ENCODE data around the gene GBX2.
A peak's percentile ranks its signal among the peaks of the same experiment; 100 is the strongest.

GBX2 gene

DNA sequence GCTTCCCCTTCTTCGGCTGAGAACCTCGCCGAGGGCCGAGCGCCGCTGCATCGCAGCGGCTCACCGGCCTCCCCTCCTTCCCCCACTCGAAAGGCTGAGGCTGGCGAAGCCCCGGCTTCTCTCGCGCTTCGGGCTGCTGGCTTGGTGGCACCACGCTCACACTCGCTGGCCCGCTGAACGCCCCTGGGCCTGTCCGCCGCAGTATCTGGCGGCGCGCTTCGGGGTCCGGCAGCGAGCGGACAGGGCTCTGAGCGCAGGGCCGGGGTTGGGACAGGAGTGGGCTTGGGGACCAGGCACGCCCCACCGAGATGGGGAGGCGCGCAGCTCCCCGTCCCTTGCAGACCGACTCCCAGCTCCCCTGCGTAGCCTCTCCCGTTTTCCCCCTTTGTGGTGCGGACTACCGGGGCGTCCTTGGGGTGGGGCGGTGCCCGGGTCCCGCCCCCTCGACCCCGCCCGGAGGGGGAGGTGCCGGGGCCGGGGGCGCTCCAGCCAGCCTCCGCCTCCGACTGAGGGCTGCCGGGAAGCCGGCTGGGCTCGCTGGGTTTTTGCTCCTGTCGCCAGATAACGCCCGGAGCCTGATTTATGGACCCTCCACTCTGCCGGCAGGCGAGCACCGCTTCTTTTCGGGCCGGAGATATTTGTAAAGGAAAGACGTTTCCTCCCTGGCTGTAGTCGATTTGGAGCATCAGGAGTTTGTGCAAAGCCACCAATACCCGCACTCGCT, 3.8 kb downstream of the GBX2 start:
- peak overlapping the region; percentile 52 for H3K4me3 ChIP-seq (ENCODE audit: low read depth, low read length)
- no peak for DNase-seq (ENCODE audit: low read depth)
- TF ChIP-seq, protein P1, sequence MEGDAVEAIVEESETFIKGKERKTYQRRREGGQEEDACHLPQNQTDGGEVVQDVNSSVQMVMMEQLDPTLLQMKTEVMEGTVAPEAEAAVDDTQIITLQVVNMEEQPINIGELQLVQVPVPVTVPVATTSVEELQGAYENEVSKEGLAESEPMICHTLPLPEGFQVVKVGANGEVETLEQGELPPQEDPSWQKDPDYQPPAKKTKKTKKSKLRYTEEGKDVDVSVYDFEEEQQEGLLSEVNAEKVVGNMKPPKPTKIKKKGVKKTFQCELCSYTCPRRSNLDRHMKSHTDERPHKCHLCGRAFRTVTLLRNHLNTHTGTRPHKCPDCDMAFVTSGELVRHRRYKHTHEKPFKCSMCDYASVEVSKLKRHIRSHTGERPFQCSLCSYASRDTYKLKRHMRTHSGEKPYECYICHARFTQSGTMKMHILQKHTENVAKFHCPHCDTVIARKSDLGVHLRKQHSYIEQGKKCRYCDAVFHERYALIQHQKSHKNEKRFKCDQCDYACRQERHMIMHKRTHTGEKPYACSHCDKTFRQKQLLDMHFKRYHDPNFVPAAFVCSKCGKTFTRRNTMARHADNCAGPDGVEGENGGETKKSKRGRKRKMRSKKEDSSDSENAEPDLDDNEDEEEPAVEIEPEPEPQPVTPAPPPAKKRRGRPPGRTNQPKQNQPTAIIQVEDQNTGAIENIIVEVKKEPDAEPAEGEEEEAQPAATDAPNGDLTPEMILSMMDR (conservative IDR thresholded peaks at IDR 0.05; ENCODE audit: low read depth, low read length): no peak

DNA sequence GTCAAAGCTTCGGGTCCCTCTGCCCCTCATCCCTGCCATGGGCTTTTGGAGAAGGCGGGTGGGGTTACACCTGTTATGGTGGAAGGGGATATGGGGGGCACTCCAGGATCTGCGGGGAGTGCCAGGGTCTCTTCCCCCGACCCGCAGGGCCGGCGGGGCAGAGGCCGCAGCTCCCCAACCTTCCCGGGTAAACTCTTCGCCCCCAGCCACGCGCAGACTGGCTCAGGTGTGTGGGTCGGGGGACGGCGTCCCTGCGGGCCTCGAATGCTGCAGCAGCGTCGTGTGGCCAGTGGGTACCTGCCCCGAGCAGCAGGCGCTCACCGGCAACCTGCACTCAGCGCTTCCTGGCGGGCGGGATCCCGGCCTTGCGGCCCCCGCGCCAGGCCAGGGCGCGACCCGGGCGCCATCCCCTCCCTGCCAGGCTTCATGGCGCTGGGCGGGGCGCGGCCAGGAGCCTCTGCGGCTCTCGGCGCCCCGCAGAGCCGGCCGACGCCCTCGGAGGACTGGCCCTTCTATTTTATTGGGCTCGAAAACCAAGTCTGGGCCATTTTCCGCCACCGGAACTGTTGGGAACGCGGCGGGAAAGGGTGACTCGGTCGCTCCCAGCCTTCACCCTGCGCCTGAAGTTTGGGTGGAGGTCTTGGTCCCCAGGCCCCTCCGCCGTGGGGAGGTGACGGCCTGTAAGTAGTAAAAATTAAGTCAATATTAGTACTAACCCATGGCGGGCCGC, 4.5 kb downstream of the GBX2 start:
- peak overlapping the region; percentile 52 for H3K4me3 ChIP-seq (ENCODE audit: low read depth, low read length)
- no peak for DNase-seq (ENCODE audit: low read depth)
- TF ChIP-seq, protein P1 (conservative IDR thresholded peaks at IDR 0.05; ENCODE audit: low read depth, low read length): no peak

DNA sequence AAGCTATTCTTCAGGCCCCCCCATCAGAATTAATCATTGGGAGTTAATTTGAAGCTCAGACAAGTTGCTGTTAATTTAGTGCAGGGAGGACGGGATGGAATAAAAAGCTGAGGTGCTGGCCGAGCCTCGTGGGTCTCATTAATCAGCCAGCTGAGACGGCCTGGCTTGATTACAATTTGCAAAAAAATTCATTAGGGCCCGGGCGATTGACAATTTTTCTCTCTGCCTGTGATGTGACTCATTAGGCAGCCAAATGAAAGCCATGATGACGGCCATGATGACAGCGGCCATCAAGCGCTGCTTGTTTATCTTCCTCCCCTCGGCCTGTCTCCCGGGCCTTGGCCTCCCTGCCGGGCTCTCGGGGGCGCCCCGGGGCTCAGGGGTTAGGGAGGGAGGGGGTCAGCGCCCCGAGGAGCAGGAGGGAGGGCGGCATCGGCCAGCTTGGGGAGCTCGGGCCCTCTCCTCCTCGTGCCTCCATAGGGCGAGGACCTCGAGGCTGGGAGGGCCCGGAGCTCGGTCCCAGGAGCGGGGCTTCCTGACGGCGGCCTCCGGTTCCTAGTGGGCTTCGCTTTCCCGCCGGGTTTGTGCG, 5.2 kb downstream of the GBX2 start:
- no peak overlapping the region for H3K4me3 ChIP-seq (ENCODE audit: low read depth, low read length)
- DNase-seq (ENCODE audit: low read depth): no peak
- TF ChIP-seq, protein P1 (conservative IDR thresholded peaks at IDR 0.05; ENCODE audit: low read depth, low read length): no peak

DNA sequence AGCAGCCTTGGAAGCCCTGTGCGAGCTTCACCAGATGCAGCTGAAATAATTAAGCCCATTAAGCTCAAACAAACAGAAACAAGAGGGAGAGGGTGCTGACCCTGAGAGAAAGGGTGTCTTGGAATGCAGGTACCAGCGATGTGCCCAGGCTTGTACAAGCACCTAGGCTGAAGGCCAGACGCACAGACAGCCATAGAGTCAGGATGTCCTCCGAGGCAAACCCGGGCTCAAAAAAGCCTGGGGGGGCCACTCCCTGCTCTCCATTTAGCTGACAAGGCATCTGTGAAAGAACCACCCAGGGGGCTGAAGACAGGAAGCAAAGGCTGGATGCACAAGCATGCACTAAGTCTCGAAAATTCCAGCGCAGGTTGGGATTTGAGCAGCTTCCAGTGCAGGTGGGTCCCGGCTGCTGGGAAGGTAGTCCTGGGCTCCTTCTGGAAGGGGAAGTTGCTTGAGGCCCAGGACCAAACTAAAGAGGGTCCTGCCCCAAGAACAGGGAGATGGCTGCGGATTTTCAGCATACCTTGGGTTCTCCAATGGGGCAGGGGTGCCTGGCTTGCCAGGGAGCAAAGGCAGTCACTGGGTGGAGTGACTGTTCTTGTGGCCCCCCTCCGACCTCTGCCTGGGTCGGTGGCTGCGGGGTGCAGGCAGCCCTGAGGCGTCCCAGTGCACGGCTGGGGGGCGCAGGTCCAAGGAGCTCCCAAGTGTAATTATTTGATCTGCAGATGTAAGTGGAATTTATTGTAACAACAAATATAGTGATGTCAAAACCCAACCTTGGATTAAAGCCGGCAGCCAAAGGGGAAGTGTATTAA, 5.9 kb downstream of the GBX2 start:
- H3K4me3 ChIP-seq (ENCODE audit: low read depth, low read length): no peak overlapping the region
- TF ChIP-seq, protein P1 (conservative IDR thresholded peaks at IDR 0.05; ENCODE audit: low read depth, low read length): no peak
- no peak for DNase-seq (ENCODE audit: low read depth)

DNA sequence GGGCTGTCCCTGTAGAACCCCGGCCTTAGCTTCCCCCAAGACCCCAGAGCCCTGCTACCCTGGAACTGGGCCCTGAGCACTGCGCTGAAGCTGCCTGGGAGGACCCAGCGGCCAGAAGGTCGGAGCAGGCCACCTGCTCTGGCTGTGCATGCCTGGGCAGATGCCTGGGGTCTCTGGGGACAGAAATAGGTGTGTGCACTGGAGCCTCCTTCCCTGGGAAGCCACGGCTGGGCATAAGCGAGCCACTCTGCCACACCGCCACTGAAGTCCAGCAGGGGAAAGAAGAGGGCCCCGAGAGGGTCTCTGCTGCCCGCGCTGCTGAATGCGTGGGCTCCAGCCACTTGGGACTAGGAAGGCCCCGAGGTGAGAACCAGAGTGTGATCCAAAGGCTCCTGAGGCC, 6.7 kb downstream of the GBX2 start:
- H3K4me3 ChIP-seq (ENCODE audit: low read depth, low read length): no peak overlapping the region
- no peak for DNase-seq (ENCODE audit: low read depth)
- TF ChIP-seq, protein P1 (conservative IDR thresholded peaks at IDR 0.05; ENCODE audit: low read depth, low read length): no peak

DNA sequence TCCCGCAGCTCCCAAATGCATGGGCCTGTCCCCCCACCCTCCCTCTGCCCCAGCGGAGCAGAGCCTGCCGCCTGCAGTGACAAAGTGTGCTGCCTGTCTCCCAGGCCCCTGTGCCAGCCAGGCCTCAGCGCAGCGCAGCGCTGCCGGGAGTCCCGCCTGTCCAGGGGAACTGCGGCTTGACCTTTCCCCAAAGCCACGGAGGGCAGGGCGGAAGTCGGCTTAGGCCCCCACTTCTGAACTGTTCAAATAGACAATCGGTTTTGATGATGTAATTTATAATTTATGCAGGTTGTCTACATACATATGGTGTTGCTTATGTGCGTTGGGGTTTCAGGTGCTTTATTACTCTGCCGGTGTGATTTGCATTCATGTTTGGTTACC, 7.1 kb downstream of the GBX2 start:
- no peak for DNase-seq (ENCODE audit: low read depth)
- H3K4me3 ChIP-seq (ENCODE audit: low read depth, low read length): no peak overlapping the region
- TF ChIP-seq, protein P1 (conservative IDR thresholded peaks at IDR 0.05; ENCODE audit: low read depth, low read length): no peak
